ENCODE measurements around the gene INPP4A.

DNA sequence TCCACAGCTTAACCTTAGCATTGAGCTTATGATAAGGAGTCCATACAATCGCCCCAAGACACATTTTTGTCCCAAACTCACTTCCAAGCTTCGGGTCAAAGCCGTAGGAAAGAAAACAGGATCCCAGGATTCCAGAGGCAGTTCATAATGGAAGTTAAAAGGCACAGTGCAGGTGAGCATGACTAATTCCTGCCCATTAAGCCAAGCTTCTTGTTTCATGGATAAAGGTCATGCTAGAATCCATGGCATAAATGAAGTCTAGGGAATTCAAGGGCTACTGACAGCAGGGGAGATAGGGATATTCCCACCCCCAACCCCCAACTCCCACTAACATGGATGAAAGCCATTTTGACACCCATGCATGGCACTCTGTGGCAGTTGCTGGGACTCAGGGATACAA, 10.2 kb upstream of the INPP4A start:
- no peak for TF ChIP-seq EZH2 (IDR thresholded peaks at IDR 0.05)
- TF ChIP-seq POLR2AphosphoS5 (IDR thresholded peaks at IDR 0.05; ENCODE audit: borderline replicate concordance, low read depth, low read length): no peak
- no peak for TF ChIP-seq FOXP2 (optimal IDR thresholded peaks at IDR 0.05; ENCODE audit: control extremely low read depth, extremely low read length, insufficient read depth)
